Measurements from ENCODE around the gene C5orf15. TPM values are rescaled to one million over a fixed set of nuclear protein-coding genes. Genes with fewer than 3 reads are reported as not detected.

Gene C5orf15
- total RNA-seq (100 to 1,000 TPM in 1 of 2 donors, 10 to 100 TPM in 1; 98.5 to 119 TPM), polyA plus RNA-seq (ENCODE audit: insufficient read length in 2 of 2) (10 to 100 TPM; 54.6 to 64.3 TPM)
- long read RNA-seq, donor 1, transcript C5orf15-201 (3 exons, 2,358 nt), result major isoform, 36 of 48 reads
- long read RNA-seq, donor 1, partial matches to known transcripts, result 12 of 48 reads
- long read RNA-seq, donor 1, other reads (novel, unspliced or antisense), result 0 of 48 reads
- long read RNA-seq, donor 2, transcript C5orf15-201 (3 exons, 2,358 nt), result major isoform, 5 of 5 reads
- long read RNA-seq, donor 2, partial matches to known transcripts, result 0 of 5 reads
- long read RNA-seq, donor 2, other reads (novel, unspliced or antisense), result 0 of 5 reads
- long read RNA-seq, donor 3, transcript C5orf15-201 (3 exons, 2,358 nt), result major isoform, 13 of 13 reads
- long read RNA-seq, donor 3, partial matches to known transcripts, result 0 of 13 reads
- long read RNA-seq, donor 3, other reads (novel, unspliced or antisense), result 0 of 13 reads
- long read RNA-seq, donor 4, transcript C5orf15-201 (3 exons, 2,358 nt), result major isoform, 45 of 151 reads
- long read RNA-seq, donor 4, partial matches to known transcripts, result 106 of 151 reads
- long read RNA-seq, donor 4, other reads (novel, unspliced or antisense), result 0 of 151 reads

GRCh38 chr5:133968204-133968980, at the start of gene C5orf15:
Gene C5orf15 (minus strand): TSS chr5:133968625. CDS start chr5:133968584, 41 bp downstream.
- Histone ChIP-seq H3K4me1 (ENCODE audit: control insufficient read depth, insufficient read depth, low read length) (peaks cover 9% of the 10 kb centered on the region), H3K9me3 (ENCODE audit: control insufficient read depth, insufficient read depth, low read length) (no peaks in the 10 kb centered on the region), H3K36me3 (ENCODE audit: control insufficient read depth, insufficient read depth, low read length) (peaks cover 6% of the 10 kb centered on the region), H3K4me3 (ENCODE audit: low read depth, low read length) (peak within 1 kb of the TSS; percentile 96), H3K27me3 (ENCODE audit: control insufficient read depth, insufficient read depth, low read length) (no peaks in the 10 kb centered on the region), H3K27ac (ENCODE audit: low read depth, low read length) (peak within 1 kb of the TSS; percentile 97)
- DNase-seq (ENCODE audit: low read depth in 4 of 6, low spot score in 6 of 6), result peak; percentile 93 to 99 (median 96)
- WGBS (ENCODE audit: insufficient coverage), result 0% methylated on average over 42 of the region's 48 CpGs

GRCh38 chr5:134008266-134008749, 39.9 kb upstream of the C5orf15 start:
- Histone ChIP-seq H3K27me3 (ENCODE audit: control insufficient read depth, insufficient read depth, low read length) (no peaks in the 10 kb centered on the region), H3K9me3 (ENCODE audit: control insufficient read depth, insufficient read depth, low read length) (no peaks in the 10 kb centered on the region), H3K27ac (ENCODE audit: low read depth, low read length) (no peak overlapping the region), H3K4me3 (ENCODE audit: low read depth, low read length) (no peak overlapping the region), H3K36me3 (ENCODE audit: control insufficient read depth, insufficient read depth, low read length) (no peaks in the 10 kb centered on the region), H3K4me1 (ENCODE audit: control insufficient read depth, insufficient read depth, low read length) (peaks cover 25% of the 10 kb centered on the region)
- no peak for DNase-seq (ENCODE audit: low read depth in 4 of 6, low spot score in 6 of 6)
- WGBS (ENCODE audit: insufficient coverage), result 33% methylated on average over 1 of the region's 2 CpGs

DNA sequence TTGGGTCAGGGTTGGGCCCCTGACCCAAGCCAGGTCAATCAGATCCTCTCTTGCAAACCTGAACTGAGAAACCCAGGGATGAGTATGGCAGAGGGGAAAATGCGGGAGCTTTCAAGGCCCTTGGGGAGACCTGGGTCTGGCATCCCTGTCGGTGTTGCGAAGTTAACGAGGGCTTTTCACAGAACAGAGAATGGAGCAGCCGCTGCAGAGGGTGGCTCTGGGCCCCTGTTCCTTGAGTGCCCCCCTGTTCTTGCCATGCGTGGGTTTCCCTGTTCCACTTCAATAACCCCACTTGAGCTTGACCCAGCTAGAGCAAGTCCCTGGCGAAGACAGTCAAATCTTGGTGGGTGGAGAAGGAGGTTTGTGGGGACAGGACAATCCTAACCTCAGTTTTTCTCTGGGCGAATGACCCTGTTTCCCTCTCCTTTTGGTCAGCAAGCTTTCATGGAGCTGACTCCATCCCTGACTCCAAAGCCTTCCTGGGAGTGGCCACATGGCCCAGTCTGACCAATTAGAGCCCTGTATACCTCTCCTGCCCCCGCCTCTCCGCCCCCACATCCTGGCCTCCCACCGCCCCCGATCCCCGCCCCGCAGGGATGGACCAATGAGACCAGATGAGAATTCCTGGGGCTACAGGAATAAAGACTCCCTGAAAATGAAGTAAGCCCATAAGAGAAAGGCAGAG, 39.3 kb upstream of the C5orf15 start:
- H3K27ac ChIP-seq (ENCODE audit: low read depth, low read length), result no peak overlapping the region
- peaks cover 31% of the 10 kb centered on the region for H3K4me1 ChIP-seq (ENCODE audit: control insufficient read depth, insufficient read depth, low read length)
- peak in 1 of 6 donors; percentile 59 for DNase-seq (ENCODE audit: low read depth in 4 of 6, low spot score in 6 of 6)
- H3K27me3 ChIP-seq (ENCODE audit: control insufficient read depth, insufficient read depth, low read length), result no peaks in the 10 kb centered on the region
- H3K4me3 ChIP-seq (ENCODE audit: low read depth, low read length), result no peak overlapping the region
- WGBS (ENCODE audit: insufficient coverage), result 61% methylated on average over 9 of the region's 14 CpGs
- H3K9me3 ChIP-seq (ENCODE audit: control insufficient read depth, insufficient read depth, low read length), result no peaks in the 10 kb centered on the region
- no peaks in the 10 kb centered on the region for H3K36me3 ChIP-seq (ENCODE audit: control insufficient read depth, insufficient read depth, low read length)

DNA sequence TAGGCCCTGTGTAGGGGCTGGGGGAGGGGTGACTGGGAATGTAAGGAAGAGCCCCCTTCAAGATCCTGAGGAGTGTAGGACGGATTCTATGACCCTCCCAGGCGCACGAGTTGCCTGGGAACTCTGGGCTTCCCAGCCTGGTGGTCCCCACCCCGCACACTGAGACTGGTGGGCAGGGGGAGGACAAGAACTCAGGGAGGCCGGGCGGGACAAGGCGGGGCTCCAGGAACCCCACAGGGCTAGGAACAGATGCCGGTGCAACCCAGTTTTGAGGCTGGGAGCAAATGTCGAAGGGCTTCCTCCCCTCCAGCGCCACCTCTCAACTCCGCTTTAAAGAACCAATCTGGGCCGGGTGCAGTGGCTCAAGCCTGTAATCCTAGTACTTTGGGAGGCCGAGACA, 37.7 kb upstream of the C5orf15 start:
- Histone ChIP-seq H3K4me1 (ENCODE audit: control insufficient read depth, insufficient read depth, low read length) (peaks cover 43% of the 10 kb centered on the region), H3K27ac (ENCODE audit: low read depth, low read length) (peak overlapping the region; percentile 99), H3K9me3 (ENCODE audit: control insufficient read depth, insufficient read depth, low read length) (no peaks in the 10 kb centered on the region), H3K27me3 (ENCODE audit: control insufficient read depth, insufficient read depth, low read length) (no peaks in the 10 kb centered on the region), H3K4me3 (ENCODE audit: low read depth, low read length) (no peak overlapping the region), H3K36me3 (ENCODE audit: control insufficient read depth, insufficient read depth, low read length) (peaks cover 12% of the 10 kb centered on the region)
- 76% methylated on average over 13 of the region's 13 CpGs for WGBS (ENCODE audit: insufficient coverage)
- DNase-seq (ENCODE audit: low read depth in 4 of 6, low spot score in 6 of 6), result no peak

DNA sequence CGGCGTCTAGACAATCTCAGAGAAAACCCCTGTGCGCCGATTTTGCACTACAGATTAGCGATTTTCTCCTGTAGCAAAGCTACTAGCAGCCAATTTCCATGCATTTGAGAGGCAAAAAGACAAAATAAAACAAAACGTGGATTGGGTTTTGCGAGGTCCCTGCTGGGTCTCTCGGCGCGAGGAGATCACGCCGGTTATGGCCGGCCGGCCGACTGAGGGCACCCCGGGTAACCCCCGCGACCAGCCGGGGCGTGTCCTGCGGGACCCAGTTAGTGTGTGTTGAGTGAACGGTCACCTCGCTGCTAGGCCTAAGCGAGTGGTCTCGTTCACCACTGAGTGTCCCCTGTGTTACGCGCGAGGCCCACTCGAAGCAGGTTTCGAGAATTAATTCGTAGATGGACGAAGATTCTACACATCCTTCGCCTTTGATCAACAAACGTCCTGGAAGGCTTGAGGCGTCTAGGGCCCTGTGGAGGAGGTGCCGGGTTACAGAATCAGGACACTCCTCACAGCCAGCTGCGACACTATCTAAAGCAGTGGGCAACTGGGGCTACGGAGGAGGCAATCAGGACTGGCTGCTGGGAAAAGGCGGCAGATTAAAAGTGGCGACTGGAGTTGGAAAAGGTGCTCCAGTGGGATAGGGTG, 37.1 kb upstream of the C5orf15 start:
- Histone ChIP-seq H3K9me3 (ENCODE audit: control insufficient read depth, insufficient read depth, low read length) (no peaks in the 10 kb centered on the region), H3K4me1 (ENCODE audit: control insufficient read depth, insufficient read depth, low read length) (peaks cover 48% of the 10 kb centered on the region), H3K27me3 (ENCODE audit: control insufficient read depth, insufficient read depth, low read length) (no peaks in the 10 kb centered on the region), H3K4me3 (ENCODE audit: low read depth, low read length) (peak overlapping the region; percentile 77), H3K36me3 (ENCODE audit: control insufficient read depth, insufficient read depth, low read length) (peaks cover 15% of the 10 kb centered on the region), H3K27ac (ENCODE audit: low read depth, low read length) (peak overlapping the region; percentile 99)
- DNase-seq (ENCODE audit: low read depth in 4 of 6, low spot score in 6 of 6), result peak in 2 of 6 donors; percentile 8 to 26
- 4% methylated on average over 30 of the region's 40 CpGs for WGBS (ENCODE audit: insufficient coverage)

DNA sequence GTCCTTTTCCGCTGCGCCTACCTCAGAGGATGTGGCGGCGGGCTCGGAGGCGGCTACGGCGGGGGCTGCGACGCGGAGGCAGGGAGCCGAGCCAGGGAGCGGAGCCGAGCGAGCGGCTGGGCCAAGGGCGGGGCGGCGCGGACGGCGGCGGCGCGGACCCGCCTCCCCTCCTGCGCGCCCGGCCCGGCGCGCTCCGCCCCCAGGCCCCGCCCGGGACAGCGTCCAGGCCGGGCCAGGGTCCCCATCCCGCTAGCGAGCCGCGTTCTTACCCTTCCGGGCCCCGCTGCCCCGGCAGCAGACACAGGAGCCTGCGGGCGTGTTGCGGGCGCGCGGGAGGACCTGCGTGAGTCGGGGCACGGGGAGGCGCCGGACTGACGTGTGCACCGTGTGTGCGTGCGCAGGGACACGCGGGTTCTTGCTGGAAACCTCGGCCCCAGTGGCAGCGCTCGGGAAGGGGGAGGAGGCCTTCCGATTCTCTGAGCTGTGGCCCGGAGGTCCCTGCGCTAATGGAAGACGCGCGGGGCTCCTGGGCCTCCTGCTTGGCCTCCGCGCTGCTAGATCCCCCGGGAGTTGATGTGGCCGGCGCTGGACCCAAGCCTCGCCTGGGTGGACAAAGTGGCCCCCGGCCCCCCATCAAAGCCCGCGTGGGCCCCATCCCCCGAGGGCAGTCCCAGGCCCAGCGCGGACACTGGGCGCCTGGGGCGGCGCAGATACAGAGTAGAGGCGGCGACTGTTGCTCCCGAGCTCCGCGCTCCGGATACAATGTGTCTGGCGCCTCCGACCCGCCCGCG, 36.4 kb upstream of the C5orf15 start, which contains the start of gene VDAC1:
Gene VDAC1 (minus strand): TSS at position 350 of the 791 bp plus-strand sequence. CDS start 11,963 bp downstream, outside the sequence.
- no peaks in the 10 kb centered on the region for H3K27me3 ChIP-seq (ENCODE audit: control insufficient read depth, insufficient read depth, low read length)
- peak within 1 kb of the TSS; percentile 77 for H3K4me3 ChIP-seq (ENCODE audit: low read depth, low read length)
- no peaks in the 10 kb centered on the region for H3K9me3 ChIP-seq (ENCODE audit: control insufficient read depth, insufficient read depth, low read length)
- WGBS (ENCODE audit: insufficient coverage), result 0% methylated on average over 96 of the region's 96 CpGs
- peaks cover 55% of the 10 kb centered on the region for H3K4me1 ChIP-seq (ENCODE audit: control insufficient read depth, insufficient read depth, low read length)
- peak; percentile 71 to 95 (median 80) for DNase-seq (ENCODE audit: low read depth in 4 of 6, low spot score in 6 of 6)
- H3K36me3 ChIP-seq (ENCODE audit: control insufficient read depth, insufficient read depth, low read length), result peaks cover 17% of the 10 kb centered on the region
- peak within 1 kb of the TSS; percentile 99 for H3K27ac ChIP-seq (ENCODE audit: low read depth, low read length)

GRCh38 chr5:134003817-134004625, 35.6 kb upstream of the C5orf15 start:
- WGBS (ENCODE audit: insufficient coverage), result under 1% methylated on average over 90 of the region's 90 CpGs
- peak in 5 of 6 donors; percentile 15 to 74 (median 26) for DNase-seq (ENCODE audit: low read depth in 4 of 6, low spot score in 6 of 6)
- Histone ChIP-seq H3K4me1 (ENCODE audit: control insufficient read depth, insufficient read depth, low read length) (peaks cover 55% of the 10 kb centered on the region), H3K27ac (ENCODE audit: low read depth, low read length) (peak overlapping the region; percentile 86), H3K27me3 (ENCODE audit: control insufficient read depth, insufficient read depth, low read length) (no peaks in the 10 kb centered on the region), H3K4me3 (ENCODE audit: low read depth, low read length) (peak overlapping the region; percentile 77), H3K9me3 (ENCODE audit: control insufficient read depth, insufficient read depth, low read length) (no peaks in the 10 kb centered on the region), H3K36me3 (ENCODE audit: control insufficient read depth, insufficient read depth, low read length) (peaks cover 17% of the 10 kb centered on the region)
